ENCODE results near the gene FCN2.

FCN2 gene

GRCh38 chr9:134880484-134881312 is at the start of gene FCN2:
Gene FCN2, plus strand, starts transcription at chr9:134880810. Its CDS starts 12 bp downstream, at chr9:134880822.
- no peak for DNase-seq (ENCODE audit: low read depth)

DNA sequence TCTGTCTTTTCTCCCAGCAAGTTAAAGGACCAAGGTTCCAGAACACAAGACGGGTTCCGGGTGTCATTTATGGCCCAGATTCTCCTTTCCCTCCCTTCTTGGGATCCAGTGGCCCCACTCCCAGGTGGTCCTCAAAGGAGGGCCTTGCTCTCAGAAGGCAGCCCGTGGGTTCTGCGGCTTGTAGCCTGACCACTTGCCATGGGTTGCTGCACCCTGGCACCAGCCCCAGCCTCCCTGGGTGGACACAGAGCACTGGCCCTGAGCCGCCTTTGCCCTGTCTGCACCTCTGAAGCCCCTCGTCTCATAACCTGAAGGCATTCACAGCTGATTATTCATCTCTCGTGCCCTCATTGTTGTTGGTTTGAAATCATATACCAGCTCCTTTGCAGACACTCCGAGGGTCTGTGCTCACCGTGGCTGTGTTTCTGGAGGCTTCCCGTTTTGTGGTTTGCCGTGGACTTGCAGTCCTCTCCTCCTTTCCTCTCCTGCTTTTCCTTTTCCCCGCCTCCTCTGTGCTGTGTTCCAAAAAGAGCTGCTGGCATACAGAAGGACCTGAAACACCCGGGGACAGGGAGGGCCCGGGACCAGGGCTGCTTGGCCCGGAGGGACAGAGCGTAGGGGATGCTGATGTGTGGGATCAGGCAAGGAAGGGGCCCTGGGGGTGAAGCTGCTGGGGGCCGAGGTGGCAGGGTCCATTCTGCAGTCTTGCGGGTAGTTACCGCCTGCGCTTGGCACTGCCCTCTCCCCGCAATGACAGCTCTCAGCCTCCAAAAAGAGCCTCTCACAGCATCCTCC is 49.5 kb upstream of the FCN2 start:
- no peak for DNase-seq (ENCODE audit: low read depth)

DNA sequence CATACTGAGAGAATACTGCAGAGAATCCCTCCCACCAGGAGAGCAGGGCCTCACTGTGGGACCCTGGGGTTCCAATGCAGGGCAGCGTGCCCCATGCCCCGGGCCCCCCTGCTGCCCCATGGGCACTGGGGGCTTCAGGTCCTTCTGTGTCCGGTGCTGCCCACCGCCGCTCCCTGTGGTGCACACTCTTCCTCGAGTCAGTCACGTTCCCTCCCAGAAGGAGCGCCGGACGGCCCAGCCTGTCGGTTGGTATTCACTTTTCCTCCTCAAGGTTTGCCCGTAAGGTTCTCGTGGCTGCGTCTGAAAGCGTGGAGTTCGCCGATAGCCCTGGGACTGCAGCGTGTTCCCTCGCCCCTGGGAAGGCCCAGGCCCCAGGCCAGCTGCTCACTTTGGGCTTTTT is 48.1 kb upstream of the FCN2 start:
- no peak for DNase-seq (ENCODE audit: low read depth)

DNA sequence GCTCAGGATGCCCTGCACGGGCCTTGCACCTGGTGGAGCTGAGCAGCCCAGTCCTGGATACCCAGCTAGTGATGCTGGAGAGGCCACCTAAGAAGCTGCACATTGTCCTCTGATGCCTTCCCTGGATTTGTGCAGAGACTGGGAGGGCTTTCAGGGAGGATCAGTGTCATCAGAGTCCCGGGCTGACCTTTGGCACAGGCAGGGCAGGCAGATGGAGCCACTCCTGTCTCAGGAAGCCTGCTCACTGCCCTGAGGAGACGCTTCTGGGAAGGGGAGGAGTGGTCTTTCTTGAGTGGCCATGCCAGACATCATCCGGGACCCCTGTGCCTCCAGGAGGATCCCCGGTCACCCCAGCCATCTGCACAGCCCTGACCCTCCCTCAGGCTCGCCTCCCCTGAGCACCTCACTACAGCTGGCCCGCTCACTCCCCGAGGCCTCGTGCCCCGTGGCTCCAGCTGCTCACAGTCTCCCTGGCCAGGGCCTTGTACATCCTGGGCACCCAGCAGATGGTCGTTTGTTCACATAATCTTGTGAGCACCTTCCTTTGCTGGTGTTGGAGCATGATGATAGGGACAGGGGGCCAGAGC is 47.2 kb upstream of the FCN2 start:
- DNase-seq (ENCODE audit: low read depth) = no peak

- no peak for DNase-seq (ENCODE audit: low read depth)
Measured at GRCh38 chr9:134834217-134834956, 46.2 kb upstream of the FCN2 start.

- no peak for DNase-seq (ENCODE audit: low read depth)
Measured at GRCh38 chr9:134834957-134835419, 45.6 kb upstream of the FCN2 start.

DNA sequence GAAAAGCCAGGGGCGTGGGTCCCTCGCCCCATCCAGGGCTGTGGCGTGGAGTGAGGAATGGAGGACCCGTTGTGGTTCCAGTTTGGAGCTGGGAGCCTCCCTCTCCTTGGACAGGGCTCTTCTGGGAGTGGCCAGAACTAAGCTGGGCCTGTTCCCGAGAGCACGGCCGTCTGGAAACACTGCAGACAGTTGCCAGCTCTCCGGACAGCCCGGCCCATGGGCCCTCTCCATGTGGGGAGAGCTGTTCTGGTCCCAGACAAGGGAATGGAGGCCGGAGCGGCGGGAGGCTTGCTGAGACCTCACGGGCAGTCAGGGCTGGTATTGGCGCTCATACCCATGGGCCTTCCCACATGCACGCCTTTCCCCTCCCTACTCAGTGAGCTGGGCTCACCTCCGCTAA is 45.2 kb upstream of the FCN2 start:
- DNase-seq (ENCODE audit: low read depth) = no peak

DNA sequence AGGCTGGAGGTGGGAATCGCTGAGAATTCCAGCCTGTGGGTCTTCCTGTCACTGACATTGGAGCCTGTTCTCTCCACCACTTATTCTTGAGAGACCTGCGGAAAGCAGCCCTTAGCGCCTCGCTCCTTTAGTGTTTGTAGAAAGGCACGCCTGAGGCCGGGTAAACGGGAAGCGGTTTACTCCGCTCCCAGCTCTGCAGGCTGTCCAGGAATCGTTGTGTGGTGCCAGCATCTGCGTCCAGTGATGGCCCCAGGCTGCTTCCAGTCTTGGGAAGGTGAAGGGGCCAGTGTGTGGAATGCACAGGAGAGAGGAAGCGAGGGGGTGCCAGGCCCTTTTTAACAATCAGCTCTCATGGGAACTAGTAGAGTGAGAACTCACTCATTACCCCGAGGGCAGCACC is 44.6 kb upstream of the FCN2 start:
- DNase-seq (ENCODE audit: low read depth) = no peak

DNA sequence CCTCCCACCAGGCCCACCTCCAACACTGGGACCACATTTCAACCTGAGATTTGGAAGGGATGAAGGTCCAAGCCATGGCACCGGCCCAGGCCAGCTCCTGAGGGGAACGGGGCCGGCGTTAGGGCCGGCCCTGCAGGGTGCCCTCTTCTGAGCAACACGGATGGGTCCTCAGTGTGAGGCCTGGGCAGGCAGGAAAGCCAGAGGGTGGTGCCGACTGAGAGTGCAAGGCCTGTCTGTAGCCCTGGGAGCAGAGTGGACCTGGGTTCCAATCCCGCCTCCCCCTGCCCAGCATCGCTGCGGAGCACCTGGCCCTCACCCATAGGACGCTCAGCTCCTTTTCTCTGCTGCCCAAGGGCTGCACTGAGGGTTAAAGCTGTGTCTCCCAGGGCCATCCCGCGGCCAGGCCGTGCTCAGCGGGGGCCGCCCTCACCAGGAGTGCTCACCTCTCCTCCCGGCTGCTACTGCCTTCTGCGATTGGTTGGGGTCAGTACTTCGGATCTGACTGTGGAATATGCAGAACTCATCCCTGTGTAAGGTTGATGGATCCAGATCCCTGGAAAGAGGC is 44.1 kb upstream of the FCN2 start:
- no peak for DNase-seq (ENCODE audit: low read depth)

DNA sequence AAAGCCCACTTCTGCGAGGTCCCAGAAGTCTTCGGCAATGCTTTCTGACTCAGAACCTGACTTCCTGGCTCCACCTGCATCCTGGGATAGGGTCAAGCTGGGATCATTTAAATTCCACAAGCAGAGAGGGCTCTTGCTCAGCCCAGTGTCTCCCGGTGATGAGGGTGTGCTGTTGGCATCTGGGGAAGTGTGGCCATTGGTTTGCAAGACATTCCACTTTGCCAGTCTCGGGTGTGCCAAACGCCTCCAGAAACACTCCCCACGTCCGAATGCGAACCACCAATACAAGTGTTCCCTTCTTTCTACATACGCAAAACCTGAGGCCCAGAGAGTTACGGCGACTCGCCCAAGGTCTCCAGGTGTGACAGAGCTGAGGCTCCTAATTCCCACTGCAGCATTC is 43.1 kb upstream of the FCN2 start:
- no peak for DNase-seq (ENCODE audit: low read depth)

GRCh38 chr9:134838651-134839454 is 41.8 kb upstream of the FCN2 start:
- DNase-seq (ENCODE audit: low read depth) = no peak

DNA sequence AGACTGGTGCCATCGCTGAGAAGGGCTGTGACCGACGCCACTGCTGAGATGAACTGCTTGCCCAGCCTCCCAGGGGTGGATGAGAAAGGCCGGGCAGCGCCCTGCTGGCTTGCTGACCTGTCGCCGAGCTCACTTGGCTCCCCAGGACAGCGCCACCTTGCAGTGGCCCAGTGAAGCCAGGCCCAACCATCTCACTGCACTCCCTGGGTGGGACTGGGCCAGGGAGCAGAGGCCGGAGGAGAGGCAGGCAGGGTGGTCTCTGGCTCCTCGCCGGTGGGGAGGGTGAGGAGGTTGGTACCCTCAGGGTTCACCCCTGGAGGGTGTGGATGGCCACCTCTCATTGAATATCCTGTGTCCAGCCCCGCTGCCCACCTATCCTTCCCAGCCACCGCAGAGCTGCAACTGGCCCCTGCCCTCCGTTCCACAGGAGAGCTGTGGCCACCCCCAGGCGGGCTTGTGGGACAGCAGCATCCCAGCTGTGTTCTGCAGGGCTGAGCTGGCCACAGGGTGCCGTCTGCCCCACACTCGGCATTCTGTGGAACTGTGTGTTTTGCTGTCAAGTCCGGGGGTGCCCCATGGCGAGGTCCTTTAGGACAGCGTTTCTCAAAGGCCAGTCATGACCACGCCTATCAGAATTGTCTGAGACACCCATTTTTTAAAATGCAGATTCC is 41.0 kb upstream of the FCN2 start:
- DNase-seq (ENCODE audit: low read depth) = no peak

- DNase-seq (ENCODE audit: low read depth) = no peak
Measured at GRCh38 chr9:134840511-134840910, 40.1 kb upstream of the FCN2 start.

DNA sequence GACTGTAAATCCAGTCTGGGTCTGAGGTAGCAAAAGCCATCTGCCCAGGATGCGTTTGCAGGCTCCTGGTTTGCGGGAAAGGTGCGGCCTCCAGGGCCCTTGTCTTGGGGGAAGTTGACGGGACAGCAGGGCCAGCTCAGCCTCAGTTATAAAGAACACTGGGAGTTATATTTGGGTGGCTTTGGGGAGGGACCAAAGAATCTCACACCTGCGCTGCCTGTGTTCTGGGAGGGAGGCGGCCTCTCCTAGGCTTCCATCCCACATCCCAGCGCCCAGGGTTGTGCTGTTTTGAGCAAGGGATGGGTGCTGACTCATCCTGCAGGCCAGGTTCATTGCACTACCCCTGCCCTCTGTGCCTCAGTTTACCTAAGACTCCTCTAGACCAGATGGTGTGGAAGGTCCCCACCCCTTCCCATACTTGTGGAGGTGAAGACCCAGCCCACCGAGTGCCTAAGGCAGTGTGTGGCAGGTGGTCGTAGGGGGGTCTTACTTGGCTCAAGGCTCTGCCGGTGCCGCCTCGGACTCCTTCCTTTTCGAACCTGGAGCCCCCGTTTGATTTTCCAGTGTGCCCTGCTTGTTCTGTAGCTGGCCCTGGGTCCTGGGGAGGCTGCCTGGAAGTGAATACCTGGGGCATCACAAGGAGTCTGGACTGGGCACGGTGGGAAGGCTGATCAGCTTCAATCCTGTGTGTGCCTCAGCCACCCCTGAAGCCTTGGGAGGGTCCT is 39.3 kb upstream of the FCN2 start:
- no peak for DNase-seq (ENCODE audit: low read depth)

- DNase-seq (ENCODE audit: low read depth) = no peak
Measured at GRCh38 chr9:134842321-134842720, 38.3 kb upstream of the FCN2 start.

GRCh38 chr9:134843740-134844139 is 36.9 kb upstream of the FCN2 start:
- no peak for DNase-seq (ENCODE audit: low read depth)

DNA sequence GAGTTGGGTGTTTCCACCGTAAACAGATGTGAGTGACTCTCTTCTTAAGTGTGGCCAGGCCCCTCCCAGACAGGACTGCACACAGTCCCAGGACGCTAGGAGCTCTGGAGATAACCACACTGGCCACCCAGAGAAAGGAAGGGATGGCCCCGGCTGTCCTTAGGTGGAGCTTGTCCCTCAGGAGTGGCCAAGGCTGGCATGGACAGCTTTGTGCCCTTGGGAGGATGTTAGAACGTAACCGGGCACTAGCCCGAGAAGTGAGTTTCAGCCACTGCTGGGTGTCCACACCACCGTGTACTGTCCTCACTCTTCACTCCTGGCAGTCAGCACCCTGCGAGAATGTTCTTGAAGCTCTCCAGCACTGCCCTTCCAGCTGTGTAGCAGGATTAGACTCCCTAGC is 35.8 kb upstream of the FCN2 start:
- DNase-seq (ENCODE audit: low read depth) = no peak

DNA sequence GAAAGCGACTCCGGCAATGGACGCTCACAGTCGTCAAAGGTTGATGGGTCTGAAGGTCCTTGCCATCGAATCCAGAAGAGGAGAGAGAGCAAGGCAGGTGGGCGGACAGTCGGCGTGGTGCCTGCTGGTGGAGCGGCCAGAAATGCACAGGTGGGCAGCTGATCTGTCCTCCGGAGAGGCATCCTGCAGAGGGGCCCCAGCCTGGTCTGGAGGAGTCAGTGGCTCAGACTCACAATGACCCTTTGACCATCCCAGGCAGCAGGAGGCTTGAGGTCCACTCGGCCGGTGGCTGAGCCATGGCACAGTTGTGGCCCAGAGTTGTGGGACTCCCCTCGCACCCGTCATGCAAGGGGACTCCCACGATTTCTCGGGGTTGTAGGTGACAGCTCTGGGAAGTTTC is 34.4 kb upstream of the FCN2 start:
- DNase-seq (ENCODE audit: low read depth) = no peak

DNA sequence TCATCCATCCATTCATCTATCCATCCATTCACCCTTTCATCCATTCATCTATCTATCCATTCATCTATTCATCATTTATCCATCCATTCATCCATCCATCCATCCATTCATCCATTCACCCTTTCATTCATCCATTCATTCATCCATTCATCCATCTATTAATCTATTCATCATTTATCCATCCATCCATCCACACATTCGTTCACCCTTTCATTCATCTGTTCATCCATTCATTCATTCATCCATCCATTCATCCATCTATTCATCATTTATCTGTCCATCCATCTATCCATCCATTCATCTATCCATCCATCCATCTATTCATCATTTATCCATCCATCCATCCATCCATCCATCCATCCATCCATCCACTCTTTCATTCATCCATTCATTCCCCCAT is 33.9 kb upstream of the FCN2 start:
- no peak for DNase-seq (ENCODE audit: low read depth)

DNA sequence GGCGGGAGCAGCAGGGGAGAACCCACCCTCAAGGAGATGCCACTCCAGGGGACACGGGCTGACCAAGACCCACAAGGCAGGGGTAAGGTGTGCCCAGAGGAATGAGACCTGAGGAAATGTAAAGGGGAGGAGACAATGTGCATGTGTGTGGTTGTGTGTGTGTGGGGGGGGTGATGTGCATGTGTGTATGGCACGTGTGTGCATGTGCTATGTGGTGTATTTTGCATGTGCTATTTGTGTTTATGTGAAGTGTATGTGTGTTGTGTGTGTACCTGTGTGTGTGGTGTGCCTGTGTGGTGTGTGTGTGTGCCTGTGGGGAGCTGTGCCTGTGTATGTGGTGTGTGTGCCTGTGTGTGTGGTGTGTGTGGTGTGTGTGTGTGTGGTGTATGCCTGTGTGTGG is 33.5 kb upstream of the FCN2 start:
- DNase-seq (ENCODE audit: low read depth) = no peak
